GM18873 (cell line): ENCODE results near the gene CRTC3.

Experiments
- ATAC-seq: cut with Tn5 transposase; IDR thresholded peaks from one replicate; pipeline ENCODE4 v1.9.1; 2021; ENCODE audit warnings: mild to moderate bottlenecking, moderate library complexity, moderate number of reproducible peaks; ENCODE audit not compliant: unreplicated experiment, low FRiP score

CRTC3 gene

DNA sequence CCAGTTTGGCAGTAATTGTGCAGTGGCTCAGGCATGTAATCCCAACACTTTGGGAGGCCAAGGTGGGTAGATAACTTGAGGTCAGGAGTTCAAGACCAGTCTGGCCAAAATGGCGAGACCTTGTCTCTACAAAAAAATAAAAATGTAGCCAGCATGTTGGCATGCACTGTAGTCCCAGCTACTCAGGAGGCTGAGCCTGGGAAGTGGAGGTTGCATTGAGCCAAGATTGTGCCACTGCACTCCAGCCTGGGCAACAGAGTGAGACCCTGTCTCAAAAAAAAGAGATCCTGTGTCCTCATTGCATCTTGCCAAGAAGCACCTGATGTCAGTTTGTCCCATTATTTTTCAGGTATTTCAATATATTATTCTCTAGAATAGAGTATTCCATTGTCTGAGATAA lies 61.8 kb downstream of the CRTC3 start:
- ATAC-seq, result no peak

DNA sequence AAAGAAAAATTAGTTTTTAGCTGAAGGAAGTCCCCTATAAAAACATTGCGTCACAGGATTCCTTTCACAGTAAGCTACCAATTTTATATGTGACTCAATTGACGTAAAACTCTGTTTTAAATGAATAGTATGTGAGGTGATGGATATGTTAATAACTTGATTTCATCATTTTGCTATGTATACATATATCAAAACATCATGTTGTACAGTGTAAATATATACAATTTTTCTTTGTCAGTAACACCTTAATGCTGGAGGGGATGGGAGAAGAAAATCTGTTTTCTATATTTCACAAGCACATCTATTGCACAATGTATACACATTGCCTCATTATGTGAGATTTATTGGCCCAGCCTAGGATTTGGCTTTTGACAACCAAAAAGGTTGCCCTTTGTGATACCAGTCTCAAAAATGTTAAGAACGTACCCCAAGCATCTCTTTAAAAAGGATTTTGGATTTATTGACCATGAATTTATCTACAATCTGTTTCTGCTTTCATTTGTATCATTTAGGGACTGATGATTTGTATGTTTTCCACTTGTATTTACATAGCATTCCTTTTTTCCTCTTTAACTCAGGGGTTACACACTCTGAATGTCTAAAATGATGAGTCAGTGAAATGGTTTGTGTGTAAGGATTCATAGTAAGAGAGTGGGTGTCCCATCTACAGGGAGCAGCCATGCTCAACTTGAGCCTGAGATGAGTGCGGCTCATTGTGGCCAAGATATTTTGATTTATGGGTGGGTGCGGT lies 62.6 kb downstream of the CRTC3 start:
- no peak for ATAC-seq

DNA sequence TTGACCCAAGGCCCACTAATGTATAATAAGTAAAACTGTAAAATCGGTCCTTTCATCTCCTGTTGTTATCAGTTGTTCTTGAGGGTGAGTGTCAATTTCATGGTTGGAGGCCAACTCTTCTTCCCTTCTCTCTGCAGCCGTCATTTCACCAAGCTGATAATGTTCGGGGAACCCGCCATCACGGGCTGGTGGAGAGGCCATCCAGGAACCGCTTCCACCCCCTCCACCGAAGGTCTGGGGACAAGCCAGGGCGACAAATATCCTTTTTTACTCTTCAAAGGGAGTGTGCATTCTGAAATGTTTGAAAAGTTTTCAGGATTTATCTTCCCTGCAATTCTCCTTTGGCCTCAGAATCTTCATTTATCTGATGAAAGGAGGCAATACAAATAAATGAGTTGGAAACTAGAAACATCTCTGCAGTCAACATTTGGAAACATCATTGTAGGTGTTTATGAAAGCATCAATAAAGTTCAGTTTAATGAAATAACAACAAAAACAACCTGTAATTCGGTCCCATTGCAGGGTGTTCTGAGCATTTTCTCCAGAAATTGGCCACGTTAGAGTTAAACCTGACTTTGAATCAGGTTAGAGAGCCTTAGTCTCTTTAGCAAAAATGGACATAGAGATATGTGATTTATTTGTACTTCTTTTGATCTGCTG lies 63.9 kb downstream of the CRTC3 start:
- no peak for ATAC-seq

DNA sequence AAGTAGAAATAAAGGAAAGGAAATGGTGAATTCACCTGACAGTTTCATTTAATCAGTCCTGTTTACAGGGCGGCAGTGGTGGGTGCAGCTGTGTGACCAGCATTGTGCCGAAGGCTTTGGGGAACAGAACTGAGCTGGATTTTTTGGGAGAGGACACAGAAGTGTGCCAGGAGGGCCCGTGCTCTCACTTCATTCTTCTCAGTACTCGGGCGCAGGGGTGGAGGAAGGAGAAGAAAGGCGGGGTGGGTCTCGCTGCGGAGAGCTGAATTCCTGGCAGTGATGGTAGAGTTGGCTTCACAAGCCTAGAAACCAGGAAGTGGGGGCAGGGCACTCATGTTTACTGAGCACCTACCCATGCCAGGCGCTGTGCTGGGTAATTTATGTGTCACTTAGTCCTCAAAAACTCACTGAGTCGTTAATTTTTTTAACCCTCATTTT lies 64.6 kb downstream of the CRTC3 start:
- no peak for ATAC-seq

DNA sequence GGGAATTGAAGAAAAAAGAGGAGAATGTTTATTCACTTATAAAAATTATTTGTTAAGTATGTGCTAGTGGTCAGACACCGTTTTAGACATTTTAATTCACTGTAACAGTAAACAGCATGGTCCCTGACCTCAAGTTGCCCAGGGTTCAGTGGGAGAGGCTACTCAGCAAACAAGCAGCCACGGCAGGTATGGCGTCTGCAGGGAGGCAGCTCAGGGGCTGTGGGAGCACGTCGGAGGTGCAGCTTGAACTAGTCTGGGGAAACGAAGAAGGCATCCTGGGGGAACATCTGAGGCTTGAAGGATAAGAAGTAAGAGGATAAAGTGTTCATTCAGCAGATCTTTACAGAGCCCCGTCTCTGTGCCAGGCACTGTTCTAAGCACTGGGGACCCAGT lies 66.0 kb downstream of the CRTC3 start:
- no peak for ATAC-seq

DNA sequence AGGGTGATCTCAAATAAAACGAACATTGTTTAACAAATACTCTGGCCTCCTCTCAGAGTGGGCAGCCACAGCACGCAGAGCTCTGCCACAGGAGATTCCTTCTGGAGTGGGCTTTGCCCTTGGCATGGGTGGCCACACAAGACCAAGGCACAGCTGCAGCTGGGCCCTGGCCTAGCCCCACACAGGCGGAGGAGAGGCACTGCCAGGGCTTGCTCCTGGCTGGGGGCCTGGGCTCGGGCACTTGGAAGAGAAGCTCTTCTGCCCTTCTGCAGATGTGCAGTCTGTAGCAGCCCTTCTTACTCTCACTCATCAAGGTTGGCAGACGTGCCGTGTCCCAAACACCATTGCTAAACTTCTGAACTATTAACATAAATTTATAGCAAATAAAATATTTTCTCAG lies 67.2 kb downstream of the CRTC3 start:
- no peak for ATAC-seq

DNA sequence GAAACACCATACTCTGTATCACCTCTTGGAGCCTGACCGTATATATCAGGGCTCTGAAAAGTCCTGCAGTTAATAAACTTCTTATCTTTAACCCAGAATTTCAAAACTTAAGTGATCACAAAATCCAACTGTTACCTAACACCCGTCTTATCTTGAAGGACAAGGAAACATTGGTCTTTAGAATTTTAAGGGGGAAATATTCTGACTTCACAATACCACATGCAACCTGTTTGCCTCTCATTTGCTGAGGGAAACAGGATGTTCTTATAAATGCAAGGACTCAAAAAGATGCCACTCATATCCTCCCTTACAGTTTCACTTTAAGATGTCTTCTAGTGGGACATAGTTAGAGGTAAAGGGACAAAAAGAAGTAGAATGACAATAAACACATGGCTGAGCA lies 67.9 kb downstream of the CRTC3 start:
- no peak for ATAC-seq

DNA sequence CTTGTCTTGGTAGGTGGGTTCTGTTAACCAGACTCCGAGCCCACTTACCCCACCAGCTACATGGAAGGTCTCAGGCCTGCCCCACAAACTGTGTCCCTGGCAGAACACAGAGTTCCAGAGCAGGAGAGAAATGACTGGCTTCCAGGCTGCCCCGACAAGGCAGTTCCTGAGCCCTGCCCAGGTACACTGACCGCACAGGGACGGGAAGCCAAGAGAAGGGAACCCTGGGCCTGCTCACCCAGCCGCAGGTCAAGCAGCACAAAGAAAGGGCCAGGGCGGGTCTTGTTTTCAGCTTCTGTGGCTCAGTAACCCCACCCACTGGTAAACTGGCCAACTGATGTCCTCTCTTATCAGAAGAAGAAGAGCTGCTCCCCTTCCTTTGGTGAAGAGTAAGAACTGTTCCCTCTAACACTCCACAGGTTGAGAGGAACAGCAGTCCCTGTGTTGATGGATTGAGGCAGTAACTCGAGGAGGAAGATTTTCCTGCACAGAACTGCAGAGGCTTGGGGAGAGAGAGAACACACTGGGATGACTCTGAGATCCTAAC lies 68.4 kb downstream of the CRTC3 start:
- ATAC-seq, result no peak

DNA sequence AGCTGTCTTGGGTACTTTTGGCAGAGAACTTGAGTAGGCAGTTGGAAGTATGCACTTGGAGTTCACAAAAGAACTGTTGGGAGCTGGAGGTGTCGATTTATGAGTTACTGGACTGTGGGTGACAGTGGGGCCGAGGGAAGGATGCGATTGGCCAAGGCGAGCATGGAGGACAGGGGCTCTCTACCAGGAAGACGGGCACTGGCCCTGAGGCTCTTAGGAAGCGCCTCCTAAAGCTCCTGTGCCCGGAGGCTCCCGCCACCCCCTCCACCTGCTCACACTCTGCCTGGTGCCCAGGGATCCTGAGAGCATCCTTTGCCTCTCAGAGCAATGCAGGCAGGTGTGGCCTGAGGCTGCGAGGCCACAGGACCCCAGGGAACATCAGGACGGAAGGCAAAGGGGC lies 69.0 kb downstream of the CRTC3 start:
- no peak for ATAC-seq

DNA sequence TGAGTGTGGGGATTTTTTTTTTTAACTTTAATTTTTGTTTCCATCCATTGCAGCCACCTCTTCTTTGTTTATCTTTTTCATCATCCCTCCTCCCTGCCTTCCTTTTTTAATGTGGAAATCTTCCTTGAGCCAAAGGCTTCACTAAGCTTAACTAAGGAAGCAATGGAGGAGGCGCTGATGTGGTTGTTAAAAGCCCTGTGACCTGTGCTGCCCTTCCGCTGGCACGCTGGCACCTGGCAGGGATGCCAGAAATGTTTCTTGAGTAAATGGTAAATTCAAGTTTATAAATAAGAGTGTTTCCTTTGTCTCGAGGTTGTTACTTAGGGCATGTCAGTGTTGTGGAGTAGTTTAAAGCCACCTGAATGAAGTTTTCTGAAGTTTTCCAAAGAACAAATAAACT lies 69.4 kb downstream of the CRTC3 start:
- no peak for ATAC-seq

DNA sequence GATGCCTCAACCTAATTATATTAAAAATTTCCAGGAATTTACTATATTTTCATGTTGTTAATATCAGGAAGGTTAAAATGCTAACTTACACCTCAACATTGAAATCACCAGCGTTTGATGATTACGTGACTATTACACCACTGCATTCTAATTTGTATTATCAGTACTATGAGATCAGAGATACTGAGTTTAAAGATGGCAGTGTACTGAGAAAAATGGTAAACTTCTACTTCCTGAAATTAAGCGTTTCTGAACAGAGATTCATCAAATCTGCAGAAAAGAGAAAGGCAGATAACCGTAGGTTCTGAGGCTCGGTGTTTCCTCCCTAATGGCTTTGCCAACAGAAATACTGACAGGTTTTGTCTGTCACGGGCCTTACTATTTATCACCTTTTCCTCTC lies 69.9 kb downstream of the CRTC3 start:
- no peak for ATAC-seq

DNA sequence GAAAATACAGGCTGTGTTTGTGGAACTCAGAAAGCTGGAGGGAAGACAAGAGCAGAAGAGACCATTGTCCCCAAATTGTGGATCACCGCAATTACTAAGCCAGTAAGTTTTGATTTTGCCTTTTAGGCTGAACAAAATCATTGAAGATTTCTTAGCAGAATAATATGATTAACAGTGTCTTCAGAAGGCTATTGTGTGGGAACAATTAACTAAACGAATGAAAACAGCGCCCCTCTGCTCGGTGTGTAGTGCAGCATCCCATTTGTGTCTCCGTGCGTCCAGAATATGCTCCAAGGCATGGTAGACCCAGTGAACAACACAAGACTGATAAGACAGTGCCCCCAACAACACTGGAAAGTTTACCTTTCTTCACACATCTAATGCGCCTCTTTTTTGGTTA lies 71.2 kb downstream of the CRTC3 start:
- ATAC-seq, result no peak

DNA sequence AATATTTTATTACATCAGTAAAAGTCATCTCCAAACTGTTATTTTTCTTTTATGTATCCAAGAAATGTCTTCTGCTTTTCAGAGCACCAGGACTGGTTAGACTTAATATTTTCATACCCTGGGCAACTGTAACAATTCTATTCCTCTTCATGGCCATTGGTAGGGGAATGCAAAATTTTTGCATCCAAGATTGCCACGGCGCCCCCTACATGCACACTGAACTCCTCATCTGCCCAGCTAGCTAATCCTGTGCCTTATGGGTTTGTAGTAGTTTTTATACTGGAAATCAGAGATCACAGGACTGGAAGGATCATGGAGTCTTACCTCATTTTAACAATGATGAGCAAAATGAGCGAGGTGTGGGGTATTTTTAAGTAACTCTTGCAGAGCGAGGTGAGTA lies 74.2 kb downstream of the CRTC3 start:
- no peak for ATAC-seq

DNA sequence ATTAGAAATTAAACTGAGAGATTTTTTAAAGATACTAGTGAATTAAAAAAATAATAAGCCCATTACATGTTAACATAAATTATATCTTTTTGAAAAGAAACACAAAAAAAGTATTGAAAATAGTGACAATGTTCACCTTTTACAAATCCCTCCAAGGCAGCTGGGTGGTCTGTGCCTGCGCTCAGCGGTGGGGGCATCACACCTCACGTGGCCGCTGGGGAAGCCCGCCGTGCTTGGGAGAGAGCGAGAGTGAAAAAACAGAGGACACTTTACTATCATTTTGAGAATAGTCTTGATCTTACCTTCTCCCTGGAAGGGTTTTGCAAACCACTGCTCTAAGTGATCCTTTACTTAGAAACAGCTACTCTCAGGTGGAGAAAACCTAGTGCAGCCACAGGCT lies 76.9 kb downstream of the CRTC3 start:
- no peak for ATAC-seq

DNA sequence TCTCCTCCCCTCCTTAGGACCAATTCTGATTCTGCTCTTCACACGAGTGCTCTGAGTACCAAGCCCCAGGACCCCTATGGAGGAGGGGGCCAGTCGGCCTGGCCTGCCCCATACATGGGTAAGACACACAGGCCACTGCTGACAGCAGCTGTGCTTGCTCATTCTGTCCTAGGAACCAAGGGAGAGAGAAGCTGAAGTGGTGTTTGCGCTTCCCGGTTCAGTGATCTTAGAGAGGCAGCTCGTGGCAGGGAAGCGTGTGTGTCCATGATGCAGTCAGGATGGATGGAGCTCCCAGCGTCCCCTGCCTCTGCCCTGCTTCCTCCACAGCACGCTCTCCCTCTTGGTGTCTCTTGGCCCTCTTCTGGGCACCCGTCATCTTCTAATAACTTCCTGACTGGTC lies 77.6 kb downstream of the CRTC3 start:
- ATAC-seq, result no peak

DNA sequence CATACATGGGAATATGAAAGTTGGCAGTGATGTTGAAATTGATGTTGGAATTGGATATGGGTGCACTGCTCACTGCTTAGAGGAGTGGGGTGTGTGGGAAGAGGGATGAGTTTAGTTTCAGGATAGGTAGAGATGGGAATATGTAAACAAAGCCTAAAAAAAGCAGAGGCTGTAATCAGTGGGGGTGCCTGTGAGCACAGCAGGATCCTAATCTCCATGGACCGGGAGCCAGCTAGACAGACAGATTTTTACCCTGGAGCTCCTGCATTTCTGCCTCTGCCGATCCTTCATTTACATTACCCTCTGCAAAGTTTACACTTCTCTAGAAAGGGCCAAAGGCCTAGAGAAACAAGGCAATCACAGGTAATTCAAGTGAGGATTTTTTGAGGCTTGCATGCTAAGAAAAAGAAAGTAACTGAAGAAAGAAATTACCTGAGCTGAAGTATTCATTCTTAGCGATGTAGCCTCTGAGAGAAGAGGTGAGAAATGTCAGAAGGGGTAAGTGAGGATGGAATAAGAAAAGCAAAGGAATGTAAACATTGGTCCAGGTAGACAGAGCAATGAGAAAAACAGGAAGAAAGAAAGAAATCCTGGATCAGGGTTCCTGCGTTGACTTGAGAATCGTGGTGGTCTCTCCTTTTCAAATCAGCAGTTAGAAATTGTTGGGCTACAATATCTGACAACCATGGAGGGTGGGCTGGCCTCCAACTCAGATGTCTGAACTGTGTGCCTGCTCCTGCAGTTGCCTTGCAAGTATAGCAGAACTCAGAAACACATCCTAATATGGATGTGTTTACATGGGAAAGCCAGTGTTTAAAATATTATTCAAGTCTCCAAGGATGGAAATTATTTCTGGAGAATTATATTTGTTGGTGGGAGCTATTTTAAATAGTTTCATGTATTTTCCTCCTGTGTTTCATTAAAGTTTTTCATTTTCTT lies 79.8 kb downstream of the CRTC3 start:
- ATAC-seq, result no peak

DNA sequence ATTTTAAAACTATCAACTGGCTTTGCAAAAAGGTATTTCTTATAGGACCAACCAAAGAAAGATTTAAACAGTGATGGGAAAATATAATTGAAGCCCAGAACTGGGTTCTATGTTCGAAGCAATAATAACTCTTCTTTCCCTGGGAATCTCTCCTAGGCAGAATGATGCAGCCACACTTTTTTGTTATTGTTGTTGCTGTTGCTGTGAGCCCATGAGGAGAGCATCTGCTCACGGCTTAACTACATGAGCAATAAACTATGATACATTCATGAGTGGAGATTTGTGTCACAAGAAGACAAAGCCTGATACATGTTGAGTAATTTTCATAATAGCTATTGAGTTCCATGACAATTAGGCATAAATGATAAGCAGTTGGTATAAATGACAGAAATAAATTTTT lies 80.5 kb downstream of the CRTC3 start:
- ATAC-seq, result no peak

DNA sequence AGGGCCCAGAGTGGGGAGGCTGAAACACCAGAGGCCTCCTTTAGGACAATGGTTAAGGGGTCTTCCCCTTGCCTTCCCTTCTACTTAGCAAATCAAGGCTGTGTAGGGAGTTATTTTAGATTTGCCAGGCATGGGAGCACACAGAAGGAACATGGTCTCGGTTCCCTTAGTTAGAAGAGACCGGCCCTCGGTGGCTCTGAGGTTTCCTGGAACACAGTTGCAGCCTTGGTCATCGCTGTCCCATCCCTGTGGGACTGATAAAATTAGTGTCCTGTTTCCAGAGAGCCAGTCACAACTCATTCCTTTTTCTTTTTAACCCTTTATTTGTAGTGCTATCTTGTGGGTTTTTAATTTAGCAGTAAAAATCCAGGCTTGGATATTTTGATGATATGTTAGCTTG lies 81.4 kb downstream of the CRTC3 start:
- no peak for ATAC-seq

DNA sequence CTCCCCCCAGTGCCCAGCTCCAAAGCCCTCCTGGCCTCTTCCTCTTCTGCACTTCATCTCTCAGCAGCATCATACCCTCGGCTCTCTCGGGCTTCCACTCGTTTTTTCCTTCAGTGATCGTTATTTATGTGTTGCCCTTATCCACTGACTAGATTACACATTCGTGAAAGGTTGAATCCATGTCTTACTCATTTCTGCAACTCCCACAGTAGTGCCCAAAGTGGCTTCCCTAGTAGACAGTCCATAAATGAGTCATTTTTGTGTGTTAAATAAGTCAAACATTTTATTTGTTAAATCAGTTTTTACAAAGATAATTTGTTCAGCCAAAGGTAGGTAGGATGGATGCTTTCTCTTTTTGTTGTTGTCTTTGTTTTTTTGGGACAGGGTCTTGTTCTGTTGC lies 87.4 kb downstream of the CRTC3 start:
- ATAC-seq, result no peak

DNA sequence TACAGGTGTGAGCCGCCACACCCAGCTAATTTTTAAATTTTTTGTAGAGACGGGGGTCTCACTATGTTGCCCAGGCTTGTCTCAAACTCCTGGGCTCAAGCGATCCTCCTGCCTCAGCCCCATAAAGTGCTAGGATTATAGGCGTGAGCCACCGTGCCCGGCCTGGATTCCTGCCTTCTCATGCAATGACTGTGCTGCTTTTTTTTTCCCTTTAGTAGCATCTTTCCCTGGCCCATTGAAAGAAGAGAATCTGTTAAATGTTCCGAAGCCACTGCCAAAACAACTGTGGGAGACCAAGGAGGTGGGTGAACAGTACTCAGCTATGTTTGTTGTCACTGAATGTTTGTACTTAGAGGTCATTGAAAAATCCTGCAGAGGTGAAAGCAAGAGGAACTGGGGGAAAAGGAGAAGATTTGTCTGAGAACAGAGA lies 88.0 kb downstream of the CRTC3 start:
- ATAC-seq, result no peak
